Bronchial epithelial cell (primary cell): ENCODE data around the gene ABCD3. TPM values are rescaled to one million over a fixed set of nuclear protein-coding genes. Genes with fewer than 3 reads are reported as not detected.
A peak's percentile ranks its signal among the peaks of the same experiment; 100 is the strongest.

Experiments
- DNase-seq: peaks from one replicate; pipeline ENCODE4 v3.0.0-alpha.2; 2010; ENCODE audit warnings: low read depth
- FAIRE-seq: peaks from 2 replicates; lab custom pipeline; 2011; peaks lifted over from hg19 to GRCh38; lab: Jason Lieb, UNC
- H3K27me3 ChIP-seq: 2 replicates; pipeline ENCODE4 v1.5.1; 2011; ENCODE audit warnings: low read length; ENCODE audit not compliant: control insufficient read depth, insufficient read depth
- H3K36me3 ChIP-seq: 2 replicates; pipeline ENCODE4 v1.5.1; 2011; ENCODE audit warnings: low read length; ENCODE audit not compliant: control insufficient read depth, insufficient read depth
- H3K4me3 ChIP-seq: 2 replicates; pipeline ENCODE4 v1.5.1; 2011; ENCODE audit warnings: mild to moderate bottlenecking, low read depth, low read length, control low read depth
- CTCF ChIP-seq: IDR thresholded peaks from 2 replicates; pipeline ENCODE4 v1.5.1; 2011; ENCODE audit warnings: mild to moderate bottlenecking, moderate library complexity, low read length, control low read depth, inconsistent platforms; ENCODE audit not compliant: insufficient read depth, severe bottlenecking
- total RNA-seq: library from RNA; depleted of rRNA; stranded (reverse); fragments of >200 nt; gene quantifications from 2 replicates; pipeline ENCODE4 v1.2.1, GENCODE V29; 2014

The ABCD3 gene
- total RNA-seq, 1 donor from 2014 or later = 29.2 TPM

DNA sequence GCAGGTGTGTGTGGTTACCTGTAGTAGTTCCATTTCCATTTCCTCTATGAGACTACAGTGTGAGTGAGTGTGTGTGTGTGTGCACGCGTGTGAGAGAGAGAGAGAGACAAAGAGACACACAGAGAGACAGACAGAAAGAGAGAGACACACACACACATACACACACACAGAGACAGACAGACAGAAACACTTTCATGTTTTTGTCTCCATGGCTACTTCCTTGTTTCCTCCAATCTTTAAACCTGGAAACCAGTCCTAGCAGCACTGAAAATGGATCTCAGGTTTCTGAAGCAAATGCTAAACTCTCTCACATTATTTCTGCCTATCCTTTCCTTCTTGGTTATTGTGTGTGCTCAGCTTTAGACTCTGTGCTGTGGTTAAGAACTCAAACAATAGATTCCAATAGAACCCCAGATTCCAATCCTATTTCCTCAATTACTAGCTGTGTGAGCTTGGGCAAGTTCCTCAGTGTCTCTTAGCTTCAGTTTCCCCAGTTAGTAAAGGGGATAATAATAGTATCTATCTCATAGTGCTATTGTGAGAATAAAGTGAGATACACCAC is 22.4 kb upstream of the ABCD3 start:
- DNase-seq = no peak

GRCh38 chr1:94396356-94397010 is 21.7 kb upstream of the ABCD3 start:
- no peak for FAIRE-seq
- no peak for TF ChIP-seq CTCF

More for the DNA sequence above, 22.4 kb upstream of the ABCD3 start:
- H3K27me3 ChIP-seq = no peaks in the 10 kb centered on the region
- no peaks in the 10 kb centered on the region for H3K36me3 ChIP-seq
- no peak for TF ChIP-seq CTCF
- no peak overlapping the region for H3K4me3 ChIP-seq
- FAIRE-seq = no peak

DNA sequence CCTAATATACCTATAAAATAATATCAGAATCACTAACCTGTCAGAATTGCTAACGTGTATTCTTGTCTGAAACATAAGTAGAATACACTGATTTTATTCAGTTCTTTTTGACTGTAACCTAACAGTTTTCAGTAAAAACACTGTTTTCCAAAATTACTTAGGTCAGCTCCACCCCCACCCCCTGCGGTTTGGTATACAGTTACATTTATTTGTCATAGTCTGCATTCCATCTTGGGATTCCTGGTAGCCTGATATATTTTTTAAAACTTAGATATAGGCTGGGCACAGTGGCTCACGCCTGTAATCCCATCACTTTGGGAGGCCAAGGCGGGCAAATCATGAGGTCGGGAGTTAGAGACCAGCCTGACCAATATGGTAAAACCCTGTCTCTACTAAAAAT is 19.8 kb upstream of the ABCD3 start:
- DNase-seq (no peak), FAIRE-seq (no peak)
- H3K27me3 ChIP-seq = no peaks in the 10 kb centered on the region
- no peaks in the 10 kb centered on the region for H3K36me3 ChIP-seq
- H3K4me3 ChIP-seq = no peak overlapping the region
- TF ChIP-seq CTCF = no peak

More at GRCh38 chr1:94396356-94397010, 21.7 kb upstream of the ABCD3 start:
- Histone ChIP-seq H3K36me3 (no peaks in the 10 kb centered on the region), H3K27me3 (no peaks in the 10 kb centered on the region), H3K4me3 (no peak overlapping the region)
- DNase-seq = no peak

- DNase-seq (no peak), FAIRE-seq (no peak)
- Histone ChIP-seq H3K4me3 (no peak overlapping the region), H3K36me3 (no peaks in the 10 kb centered on the region), H3K27me3 (no peaks in the 10 kb centered on the region)
- no peak for TF ChIP-seq CTCF
Observed at GRCh38 chr1:94399453-94399852, 18.7 kb upstream of the ABCD3 start.

DNA sequence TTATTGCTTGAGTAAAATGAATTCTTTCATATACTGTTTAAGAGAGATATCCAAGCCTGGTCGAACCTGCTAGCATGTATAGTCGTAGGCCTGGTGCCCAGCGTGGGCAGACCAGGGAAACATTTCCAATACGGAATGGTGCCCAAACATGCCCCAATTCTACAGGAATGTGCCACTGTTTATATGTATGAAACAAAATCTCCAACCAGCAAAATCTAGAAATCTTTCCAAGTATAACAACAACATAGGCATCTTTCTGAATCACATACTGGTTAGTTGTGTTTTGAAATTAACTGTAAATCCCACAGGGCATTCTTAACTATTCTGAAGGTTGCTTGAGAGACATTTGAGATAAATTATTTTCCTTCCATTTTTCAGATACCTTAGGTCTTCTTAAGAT is 17.0 kb upstream of the ABCD3 start:
- H3K36me3 ChIP-seq = no peaks in the 10 kb centered on the region
- H3K4me3 ChIP-seq = no peak overlapping the region
- peak; percentile 87 for DNase-seq
- FAIRE-seq = no peak
- no peak for TF ChIP-seq CTCF
- H3K27me3 ChIP-seq = no peaks in the 10 kb centered on the region
